GM13976 (cell line): Measurements from ENCODE around the gene NIPAL3.

ENCODE experiments used
- DNase-seq: peaks from one replicate; pipeline ENCODE4 v3.0.0; 2012; ENCODE audit warnings: low spot score
- CTCF ChIP-seq: IDR thresholded peaks from 2 replicates; pipeline ENCODE4 v1.5.1; 2012; ENCODE audit warnings: borderline replicate concordance, mild to moderate bottlenecking; ENCODE audit not compliant: insufficient read depth; ENCODE audit errors: extremely low read depth, missing control alignments, control extremely low read depth
- in situ Hi-C: fragments of 300-500 bp; cut with MboI; formaldehyde crosslinking; loops from one replicate; pipeline ENCODE4 v1.12.0; 2022; ENCODE audit warnings: low sequenced_read_pairs, mixed read lengths, inconsistent platforms; ENCODE audit not compliant: unreplicated experiment

The NIPAL3 gene

DNA sequence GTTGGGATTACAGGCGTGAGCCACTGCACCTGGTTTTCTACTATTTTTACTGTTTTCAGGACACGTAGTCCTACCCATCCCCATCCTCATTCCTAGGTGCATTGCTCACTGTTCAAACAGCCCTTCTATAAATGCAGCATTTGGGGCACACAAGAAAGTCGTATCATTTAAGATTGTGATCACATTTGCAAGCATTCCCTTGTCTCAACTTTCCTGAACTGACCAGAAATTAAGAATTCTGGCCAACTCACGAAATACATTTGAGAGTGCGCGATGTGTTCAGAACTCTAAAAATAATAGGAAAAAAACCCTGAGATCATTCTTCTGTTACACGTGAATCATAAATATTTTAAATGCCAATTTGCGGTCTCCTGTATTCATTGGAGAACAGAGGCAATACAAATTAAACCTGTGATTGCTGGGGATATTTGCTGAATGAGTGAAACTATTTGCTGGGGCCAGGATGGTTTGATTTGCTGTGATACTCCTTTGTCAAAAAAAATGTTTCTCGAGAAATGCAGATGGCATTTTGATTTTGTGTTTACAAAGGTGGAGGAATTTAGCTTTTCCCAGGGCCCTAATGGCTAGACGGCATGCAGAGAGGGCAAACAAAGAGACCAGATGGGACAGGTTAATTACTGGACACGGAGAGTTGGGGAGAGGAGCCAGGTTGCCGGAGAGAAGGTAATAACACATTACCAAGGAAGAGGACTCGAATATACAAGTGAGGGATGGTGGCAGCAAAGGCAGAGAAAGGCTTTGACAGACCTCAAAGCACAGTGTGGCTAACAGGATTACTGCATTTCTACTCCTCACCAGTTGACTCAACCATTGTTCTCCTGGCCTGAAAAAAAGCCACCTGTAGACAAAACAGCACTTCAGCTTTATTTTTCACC is 40.5 kb upstream of the NIPAL3 start:
- TF ChIP-seq CTCF = no peak
- in situ Hi-C loops = no loop called here

GRCh38 chr1:24379733-24380315 is 35.8 kb upstream of the NIPAL3 start:
- TF ChIP-seq CTCF = no peak
- in situ Hi-C loops = no loop called here
- no peak for DNase-seq

More for the DNA sequence above, 40.5 kb upstream of the NIPAL3 start:
- DNase-seq = no peak

DNA sequence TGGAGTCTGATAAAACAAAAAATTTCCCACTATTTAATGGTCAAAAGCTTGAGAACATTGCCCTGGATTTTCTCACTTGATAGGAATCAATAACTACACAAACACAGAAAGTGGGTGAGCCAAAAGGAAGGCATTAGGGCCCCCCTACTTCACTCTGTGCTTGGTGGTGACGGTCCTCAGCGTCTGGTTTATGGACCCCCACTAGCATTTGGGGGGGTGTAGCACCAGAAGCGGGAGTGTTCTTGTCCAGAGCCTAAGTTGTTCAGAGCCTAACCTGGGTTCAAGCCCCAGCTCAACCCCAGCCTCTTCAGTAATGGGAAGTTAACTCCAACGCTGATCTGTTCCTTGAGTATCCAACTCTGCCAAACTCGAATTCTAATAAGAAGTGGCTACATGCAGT is 35.1 kb upstream of the NIPAL3 start:
- in situ Hi-C loops = no loop called here
- DNase-seq = no peak
- TF ChIP-seq CTCF = no peak

DNA sequence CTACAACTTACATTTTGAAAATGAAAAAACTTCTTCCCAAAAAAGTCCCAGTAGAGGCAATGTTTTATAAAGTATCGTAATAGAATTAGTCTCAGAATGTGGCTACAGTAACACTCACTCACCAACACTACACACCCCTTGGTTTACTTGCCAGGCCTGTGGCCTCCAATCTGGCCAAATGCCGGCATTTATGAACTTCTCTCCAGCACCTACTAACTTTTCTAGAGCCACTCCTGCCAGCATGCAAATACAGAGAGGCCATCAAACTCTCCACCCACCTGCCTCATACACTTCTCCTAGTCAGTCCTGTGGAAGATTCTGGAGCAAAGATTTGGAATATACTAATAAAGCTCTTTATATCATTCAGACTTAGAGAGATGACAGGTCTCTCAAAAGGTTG is 34.3 kb upstream of the NIPAL3 start:
- no peak for TF ChIP-seq CTCF
- in situ Hi-C loops = no loop called here
- DNase-seq = no peak

- no peak for DNase-seq
- no peak for TF ChIP-seq CTCF
- in situ Hi-C loops = no loop called here
Observed at GRCh38 chr1:24382165-24382577, 33.4 kb upstream of the NIPAL3 start.

- DNase-seq = no peak
- no peak for TF ChIP-seq CTCF
- in situ Hi-C loops = no loop called here
Observed at GRCh38 chr1:24383381-24383940, 32.1 kb upstream of the NIPAL3 start.
